HepG2 (cell line): ENCODE data around the gene S100Z. TPM values are rescaled to one million over a fixed set of nuclear protein-coding genes. Genes with fewer than 3 reads are reported as not detected.
A peak's percentile ranks its signal among the peaks of the same experiment; 100 is the strongest.

Source experiments
- ATM ChIP-seq: fragments of 450-650 bp; IDR thresholded peaks from 2 replicates; pipeline ENCODE4 v1.7.1; 2017; ENCODE audit warnings: mild to moderate bottlenecking, borderline replicate concordance
- BCL6 ChIP-seq: IDR thresholded peaks from 2 replicates; pipeline ENCODE4 v1.6.1; 2016; ENCODE audit warnings: missing genetic modification reagents, missing compliant biosample characterization
- CHD4 ChIP-seq: fragments of 200-600 bp; sonication (generic); IDR thresholded peaks from 2 replicates; pipeline ENCODE4 v1.7.0; 2017; ENCODE audit warnings: mild to moderate bottlenecking, low read length, borderline replicate concordance
- CSRNP2 ChIP-seq: sonication (generic); formaldehyde crosslinking; conservative IDR thresholded peaks from 2 replicates; pipeline ENCODE4 v1.8.0; 2022; ENCODE audit warnings: low read depth, missing genetic modification reagents
- ELF3 ChIP-seq: IDR thresholded peaks from 2 replicates; pipeline ENCODE4 v1.6.1; 2016; ENCODE audit warnings: missing genetic modification reagents, missing compliant biosample characterization
- GMEB2 ChIP-seq: IDR thresholded peaks from 2 replicates; pipeline ENCODE4 v1.6.1; 2016; ENCODE audit warnings: missing biosample characterization, missing genetic modification reagents, low read depth
- JUNB ChIP-seq: sonication (generic); formaldehyde crosslinking; IDR thresholded peaks from 2 replicates; pipeline ENCODE4 v1.8.0; 2022; ENCODE audit warnings: missing genetic modification reagents, mild to moderate bottlenecking, borderline replicate concordance
- KAT7 ChIP-seq: IDR thresholded peaks from 2 replicates; pipeline ENCODE4 v1.6.1; 2018; ENCODE audit warnings: borderline replicate concordance, missing compliant biosample characterization
- MXI1 ChIP-seq: IDR thresholded peaks from 3 replicates; pipeline ENCODE4 v1.6.1; 2012; ENCODE audit warnings: low read depth, low read length, inconsistent platforms, borderline replicate concordance
- MYC ChIP-seq: sonication (generic); formaldehyde crosslinking; IDR thresholded peaks from 2 replicates; pipeline ENCODE4 v1.9.0; 2021; ENCODE audit warnings: missing genetic modification reagents, borderline replicate concordance
- MYPOP ChIP-seq: sonication (generic); formaldehyde crosslinking; IDR thresholded peaks from 2 replicates; pipeline ENCODE4 v1.8.1; 2023; ENCODE audit warnings: mild to moderate bottlenecking, moderate library complexity, missing genetic modification reagents
- ONECUT2 ChIP-seq: sonication (generic); formaldehyde crosslinking; IDR thresholded peaks from 2 replicates; pipeline ENCODE4 v1.4.0; 2020; ENCODE audit warnings: missing genetic modification reagents
- SOX6 ChIP-seq, 2 experiments: fragments of 450-650 bp in 1 of 2; sonication (generic) in 1 of 2; formaldehyde crosslinking in 1 of 2; IDR thresholded peaks; 2 replicates each; pipeline versions ENCODE4 v1.4.0 to v1.6.1; 2017 to 2020; ENCODE audit warnings: antibody characterized with exemption in 1 of 2, mild to moderate bottlenecking in 1 of 2, missing genetic modification reagents in 1 of 2
- SRSF1 ChIP-seq: fragments of 200-400 bp; formaldehyde crosslinking; optimal IDR thresholded peaks from 2 replicates; pipeline ENCODE3; 2017; ENCODE audit warnings: mild to moderate bottlenecking, low read depth, low read length, moderate library complexity
- TOE1 ChIP-seq: sonication (generic); formaldehyde crosslinking; IDR thresholded peaks from 2 replicates; pipeline ENCODE4 v1.4.0; 2020; ENCODE audit warnings: mild to moderate bottlenecking, missing genetic modification reagents
- ZBTB14 ChIP-seq: sonication (generic); formaldehyde crosslinking; IDR thresholded peaks from 2 replicates; pipeline ENCODE4 v1.4.0; 2020; ENCODE audit warnings: missing genetic modification reagents
- ZMYM4 ChIP-seq: sonication (generic); formaldehyde crosslinking; IDR thresholded peaks from 2 replicates; pipeline ENCODE4 v1.8.1; 2023; ENCODE audit warnings: mild to moderate bottlenecking, missing genetic modification reagents
- ZNF225 ChIP-seq: sonication (generic); formaldehyde crosslinking; IDR thresholded peaks from 2 replicates; pipeline ENCODE4 v1.4.0; 2020; ENCODE audit warnings: mild to moderate bottlenecking, missing genetic modification reagents
- ZNF263 ChIP-seq: sonication (generic); formaldehyde crosslinking; IDR thresholded peaks from 2 replicates; pipeline ENCODE4 v1.4.0; 2020; ENCODE audit warnings: missing genetic modification reagents
- ZNF44 ChIP-seq: sonication (generic); formaldehyde crosslinking; IDR thresholded peaks from 2 replicates; pipeline ENCODE4 v1.5.1; 2020; ENCODE audit warnings: mild to moderate bottlenecking, missing genetic modification reagents
- ZNF883 ChIP-seq: sonication (generic); formaldehyde crosslinking; IDR thresholded peaks from 2 replicates; pipeline ENCODE4 v1.5.1; 2020; ENCODE audit warnings: mild to moderate bottlenecking, missing genetic modification reagents; ENCODE audit errors: not compliant biosample characterization
- polyA plus RNA-seq, 8 experiments: library from polyadenylated mRNA; depleted of rRNA in 3 of 8; stranded (reverse) in 7 of 8; unstranded in 1 of 8; fragments of >200 nt; fragmentation: Illumina TruSeq in 4 of 8; extraction: Trizol in 4 of 8; gene quantifications; 2 replicates each; pipeline versions ENCODE4 v1.2.1 to v1.2.3, GENCODE V29; 2011 to 2016; ENCODE audit warnings: low read depth in 4 of 8, missing spikeins in 1 of 8, mixed read lengths in 1 of 8; ENCODE audit not compliant: insufficient read depth in 1 of 8
- total RNA-seq, 5 experiments: library from RNA; depleted of rRNA; stranded (reverse); fragments of >200 nt; fragmentation: Illumina TruSeq; extraction: Trizol; gene quantifications; 2 replicates each; pipeline ENCODE4 v1.2.3, GENCODE V29; 2016; ENCODE audit warnings: low read depth in 1 of 5
- TF ChIP-seq, protein P1 (sequence below): sonication (generic); formaldehyde crosslinking; conservative IDR thresholded peaks from 2 replicates; pipeline ENCODE4 v1.8.0; 2022; ENCODE audit warnings: mild to moderate bottlenecking, moderate library complexity, missing genetic modification reagents

S100Z gene
- total and polyA plus RNA-seq, 2 of the 13 experiments (the other 11 are each of a cell fraction or from before 2014, with no cell fraction given) = 0.22 TPM; not detected in 1

GRCh38 chr5:76818844-76819831 lies 30.7 kb upstream of the S100Z start, which contains the start of gene F2RL1 (continued):
- no peak for TF ChIP-seq SRSF1
- TF ChIP-seq ZBTB14 (CRISPR knock-in tag) = peak; percentile 68
- no peak for TF ChIP-seq GMEB2
- TF ChIP-seq ZNF44 = no peak
- TF ChIP-seq BCL6 (CRISPR knock-in tag) = no peak
- TF ChIP-seq ZNF883 = no peak
- no peak for TF ChIP-seq ATM
- TF ChIP-seq JUNB (CRISPR knock-in tag) = no peak
- no peak for TF ChIP-seq CSRNP2
- TF ChIP-seq KAT7 (CRISPR knock-in tag) = no peak
- TF ChIP-seq ONECUT2 (CRISPR knock-in tag) = no peak
- TF ChIP-seq TOE1 = no peak
- TF ChIP-seq MYPOP = peak; percentile 59
- TF ChIP-seq, protein P1, sequence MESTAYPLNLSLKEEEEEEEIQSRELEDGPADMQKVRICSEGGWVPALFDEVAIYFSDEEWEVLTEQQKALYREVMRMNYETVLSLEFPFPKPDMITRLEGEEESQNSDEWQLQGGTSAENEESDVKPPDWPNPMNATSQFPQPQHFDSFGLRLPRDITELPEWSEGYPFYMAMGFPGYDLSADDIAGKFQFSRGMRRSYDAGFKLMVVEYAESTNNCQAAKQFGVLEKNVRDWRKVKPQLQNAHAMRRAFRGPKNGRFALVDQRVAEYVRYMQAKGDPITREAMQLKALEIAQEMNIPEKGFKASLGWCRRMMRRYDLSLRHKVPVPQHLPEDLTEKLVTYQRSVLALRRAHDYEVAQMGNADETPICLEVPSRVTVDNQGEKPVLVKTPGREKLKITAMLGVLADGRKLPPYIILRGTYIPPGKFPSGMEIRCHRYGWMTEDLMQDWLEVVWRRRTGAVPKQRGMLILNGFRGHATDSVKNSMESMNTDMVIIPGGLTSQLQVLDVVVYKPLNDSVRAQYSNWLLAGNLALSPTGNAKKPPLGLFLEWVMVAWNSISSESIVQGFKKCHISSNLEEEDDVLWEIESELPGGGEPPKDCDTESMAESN (CRISPR knock-in tag) = peak; percentile 93
- TF ChIP-seq MYC (CRISPR knock-in tag) = peak; percentile 51; the same call in 1 of the 2 replicates
- peak; percentile 56; the same call in 1 of the 2 replicates for TF ChIP-seq ELF3 (CRISPR knock-in tag)
- TF ChIP-seq ZNF225 (CRISPR knock-in tag) = no peak
- no peak for TF ChIP-seq ZMYM4
- peak; percentile 22; the same call in 1 of the 3 replicates for TF ChIP-seq MXI1
- no peak for TF ChIP-seq CHD4
- TF ChIP-seq SOX6 (IDR thresholded peaks at IDR 0.05) = no peak
- TF ChIP-seq SOX6 (CRISPR knock-in tag; IDR thresholded peaks at IDR 0.05) = peak; percentile 41; the same call in 1 of the 2 replicates
- TF ChIP-seq ZNF263 = no peak
